GM18870 (cell line): ENCODE measurements around the gene DUSP14.
"Not testable (repeated sequence)": the region's sequence is repeated elsewhere in the genome, so short reads cannot be mapped to it uniquely, and the experiment has no call there.

Experiments used
- ATAC-seq: cut with Tn5 transposase; IDR thresholded peaks from one replicate; pipeline ENCODE4 v1.9.1; 2021; ENCODE audit warnings: moderate library complexity; ENCODE audit not compliant: unreplicated experiment

The DUSP14 gene, protein sequence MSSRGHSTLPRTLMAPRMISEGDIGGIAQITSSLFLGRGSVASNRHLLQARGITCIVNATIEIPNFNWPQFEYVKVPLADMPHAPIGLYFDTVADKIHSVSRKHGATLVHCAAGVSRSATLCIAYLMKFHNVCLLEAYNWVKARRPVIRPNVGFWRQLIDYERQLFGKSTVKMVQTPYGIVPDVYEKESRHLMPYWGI

DNA sequence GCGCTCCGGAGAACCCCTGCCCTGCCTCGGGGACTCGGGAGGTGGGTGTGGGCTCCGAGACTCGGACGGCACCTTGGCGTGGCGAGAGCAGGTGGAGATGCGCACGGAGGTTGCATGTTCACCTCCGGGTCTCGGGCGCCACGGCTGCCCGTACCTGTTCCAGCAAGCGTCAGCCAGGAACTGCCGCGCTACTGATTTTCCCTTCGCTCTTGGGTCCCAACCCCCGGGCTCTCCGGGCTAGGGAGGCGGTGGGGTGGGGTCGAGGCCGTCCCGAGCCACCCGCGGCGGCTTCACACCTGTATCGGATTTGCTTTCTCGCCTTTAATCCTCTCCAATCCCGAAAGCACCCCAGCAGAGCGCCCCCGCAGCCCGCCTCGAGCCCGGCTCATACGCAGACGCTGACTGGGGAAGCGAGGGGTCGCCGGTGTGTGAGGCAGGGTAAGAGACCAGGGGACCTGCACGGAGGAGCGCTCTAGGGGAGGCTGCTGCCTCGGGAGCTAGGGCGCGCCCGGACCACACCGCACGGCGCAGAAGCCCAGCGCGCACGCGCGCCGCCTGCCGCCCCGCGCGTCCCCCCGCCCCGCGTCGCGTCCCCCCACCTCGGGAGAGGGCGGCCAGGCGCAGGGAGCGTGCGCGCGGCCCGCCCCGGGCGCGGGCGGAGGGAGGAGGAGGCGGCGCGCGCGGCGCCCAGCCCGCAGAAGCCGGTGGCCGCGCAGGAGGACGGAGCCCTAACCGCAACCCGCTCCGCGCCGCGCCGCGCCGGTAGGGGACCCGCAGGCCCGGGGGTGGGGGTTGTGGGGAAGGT, at the start of gene DUSP14:
DUSP14 (plus strand) TSS at position 695 of the 805 bp plus-strand sequence. CDS start 22,382 bp downstream, outside the sequence.
- ATAC-seq: peak; percentile 39

DNA sequence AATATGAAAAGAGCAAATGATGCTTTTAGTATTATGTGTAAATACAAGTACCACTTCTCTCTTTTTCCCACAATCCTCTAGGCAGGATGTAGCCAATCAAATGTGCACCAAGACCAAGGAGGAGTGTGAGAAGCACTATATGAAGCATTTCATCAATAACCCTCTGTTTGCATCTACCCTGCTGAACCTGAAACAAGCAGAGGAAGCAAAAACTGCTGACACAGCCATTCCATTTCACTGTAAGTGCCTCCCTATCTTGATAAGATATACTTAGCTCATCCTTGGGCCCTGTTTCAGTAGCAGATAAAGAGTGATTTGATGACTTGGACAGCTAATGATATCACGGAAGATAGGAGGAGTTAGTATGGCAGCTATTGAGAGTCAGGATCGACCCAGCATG, 49.3 kb upstream of the DUSP14 start:
- ATAC-seq: no peak

DNA sequence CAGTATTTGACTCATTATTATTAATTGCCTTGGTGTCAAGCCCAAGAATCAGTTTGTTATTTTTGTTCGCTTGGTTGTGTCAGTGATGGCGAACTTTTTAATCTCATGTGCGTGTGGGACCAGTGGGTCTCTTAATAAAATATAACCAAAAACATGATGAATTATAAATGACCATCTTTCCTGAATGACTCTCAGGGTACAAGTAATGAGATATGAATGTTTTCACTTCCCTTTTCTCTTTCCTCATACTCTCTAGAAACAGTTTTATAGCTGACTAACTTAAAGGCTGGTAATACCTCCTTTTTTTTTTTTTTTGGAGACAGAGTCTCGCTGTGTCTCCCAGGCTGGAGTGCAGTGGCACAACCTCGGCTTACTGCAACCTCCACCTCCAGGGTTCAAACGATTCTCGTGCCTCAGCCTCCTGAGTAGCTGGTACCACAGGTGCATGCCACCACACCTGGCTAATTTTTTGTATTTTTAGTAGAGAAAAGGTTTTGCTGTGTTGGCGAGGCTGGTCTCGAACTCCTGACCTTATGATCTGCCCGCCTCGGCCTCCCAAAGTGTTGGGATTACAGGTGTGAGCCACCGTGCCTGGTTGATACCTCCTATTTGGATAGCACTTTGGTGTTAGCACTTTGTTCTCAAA, 48.2 kb upstream of the DUSP14 start:
- not testable (repeated sequence) for ATAC-seq

DNA sequence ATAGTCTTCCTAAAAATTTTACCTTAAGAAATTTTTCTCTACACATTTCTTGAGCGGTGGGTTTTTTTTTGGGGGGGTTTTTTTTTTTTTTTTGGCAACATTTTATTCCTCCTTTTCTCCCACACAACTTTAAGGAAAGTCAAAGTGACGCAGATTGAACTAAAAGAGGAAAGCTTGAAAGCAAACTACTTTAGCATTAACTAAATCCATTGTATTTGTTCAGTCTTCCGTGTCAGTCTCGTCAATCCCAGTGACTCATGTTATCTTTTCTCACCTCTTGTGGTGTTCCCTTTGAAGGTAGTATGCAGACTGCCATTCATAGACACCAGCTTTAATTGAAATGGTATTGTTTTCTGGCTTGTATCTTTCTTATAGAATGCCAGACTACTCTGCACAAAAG, 43.7 kb upstream of the DUSP14 start:
- no peak for ATAC-seq

DNA sequence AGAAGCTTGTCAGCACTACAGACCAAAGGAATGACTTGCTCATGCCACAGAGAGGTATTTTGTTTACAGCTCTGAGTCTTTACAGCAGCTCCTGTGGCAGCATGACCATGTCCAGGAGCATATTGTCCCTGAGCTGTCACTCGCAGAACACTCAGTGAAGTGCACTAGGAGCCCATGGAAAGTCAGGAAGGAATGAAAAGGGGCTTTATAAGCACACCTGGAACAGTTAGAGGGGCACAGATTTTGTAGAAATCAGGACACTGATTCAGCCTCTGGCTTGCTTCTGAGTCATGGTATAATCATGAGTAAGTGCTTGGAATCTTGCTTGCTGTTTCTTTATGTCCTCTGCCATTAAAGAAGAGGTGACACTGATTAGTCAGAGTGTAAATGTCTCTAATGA, 42.0 kb upstream of the DUSP14 start:
- ATAC-seq: no peak

DNA sequence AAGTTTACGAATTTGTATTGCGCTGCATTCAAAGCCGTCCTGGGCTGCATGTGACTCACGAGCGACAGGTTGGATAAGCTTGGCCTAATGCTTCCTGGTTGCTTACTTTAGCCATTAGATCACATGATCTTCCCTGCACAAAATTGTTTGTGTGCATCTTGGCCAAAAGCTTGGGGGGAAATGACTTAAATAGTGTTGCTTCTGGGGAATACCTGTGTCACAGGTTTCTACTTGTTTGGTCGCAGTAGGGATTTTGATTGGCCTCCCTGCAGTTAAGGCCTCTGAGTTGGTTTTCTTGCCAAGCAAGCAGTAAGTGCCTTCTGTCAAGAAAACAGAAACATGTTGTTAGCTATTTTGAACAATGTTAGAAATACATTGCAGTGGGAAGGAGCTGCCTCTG, 39.6 kb upstream of the DUSP14 start:
- no peak for ATAC-seq

DNA sequence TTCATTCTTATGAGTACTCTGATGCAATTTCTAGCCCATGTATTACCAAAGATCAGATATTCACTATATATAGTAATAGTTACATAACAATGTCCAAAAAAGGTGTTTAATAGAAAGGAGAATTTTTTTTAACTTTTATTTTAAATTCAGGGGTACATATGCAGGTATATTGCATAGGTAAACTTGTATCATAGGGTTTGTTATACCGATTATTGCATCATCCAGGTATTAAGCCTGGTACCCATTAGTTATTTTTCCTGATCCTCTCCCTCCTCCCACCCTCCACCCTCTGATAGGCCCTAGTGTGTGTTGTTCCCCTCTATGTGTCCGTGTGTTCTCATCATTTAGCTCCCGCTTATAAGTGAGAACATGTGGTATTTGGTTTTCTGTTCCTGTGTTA, 31.9 kb upstream of the DUSP14 start:
- not testable (repeated sequence) for ATAC-seq

DNA sequence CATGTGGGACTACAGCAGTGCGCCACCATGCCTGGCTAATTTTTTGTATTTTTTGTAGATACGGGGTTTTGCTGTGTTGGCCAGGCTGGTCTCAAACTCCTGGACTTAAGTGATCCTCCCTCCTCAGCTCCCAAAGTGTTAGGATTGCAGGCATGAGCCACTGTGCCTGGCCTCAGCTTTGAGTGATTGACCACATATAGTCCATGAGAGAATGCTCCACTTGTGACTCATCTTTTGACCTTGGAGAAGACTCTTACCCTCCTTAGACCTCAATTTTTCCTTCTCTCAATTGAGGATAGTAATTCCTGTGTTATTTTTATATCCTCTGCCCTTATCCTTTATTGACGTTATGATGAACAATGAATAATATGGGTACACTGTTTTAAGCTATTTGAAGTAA, 30.9 kb upstream of the DUSP14 start:
- ATAC-seq: no peak

DNA sequence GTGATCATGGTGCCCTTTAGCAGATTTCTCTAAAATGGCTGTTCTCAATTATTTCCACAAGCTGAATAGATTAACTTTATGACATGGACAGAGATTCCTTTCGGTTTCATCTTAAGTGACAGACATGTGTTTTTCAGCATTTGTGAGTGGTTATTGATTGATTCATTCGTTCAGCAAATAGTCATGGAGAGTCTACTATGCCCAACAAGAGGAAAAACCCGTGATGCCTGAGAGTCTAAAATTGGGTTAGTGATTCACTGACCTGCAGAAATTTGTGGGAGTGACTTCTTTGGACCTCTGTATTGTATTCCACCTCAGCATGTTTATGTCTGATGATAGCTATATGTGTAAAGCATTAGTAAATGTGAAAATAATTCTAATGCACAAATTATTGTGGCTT, 28.0 kb upstream of the DUSP14 start:
- no peak for ATAC-seq

DNA sequence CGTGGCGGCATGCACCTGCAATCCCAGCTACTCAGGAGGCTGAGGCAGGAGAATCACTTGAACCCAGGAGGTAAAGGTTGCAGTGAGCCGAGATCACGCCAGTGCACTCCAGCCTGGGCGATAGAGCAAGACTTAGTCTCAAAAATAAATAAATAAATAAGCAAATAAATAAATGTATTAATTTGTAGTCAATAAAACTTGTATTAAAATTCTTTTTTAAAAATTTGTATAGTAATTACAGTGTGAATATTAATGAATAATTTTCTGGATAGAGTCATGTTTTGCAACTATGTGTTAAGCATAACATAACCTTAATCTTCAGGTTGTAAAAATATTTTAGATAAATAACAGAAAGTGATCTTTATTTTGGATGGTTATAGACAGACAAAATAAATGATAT, 27.2 kb upstream of the DUSP14 start:
- no peak for ATAC-seq

DNA sequence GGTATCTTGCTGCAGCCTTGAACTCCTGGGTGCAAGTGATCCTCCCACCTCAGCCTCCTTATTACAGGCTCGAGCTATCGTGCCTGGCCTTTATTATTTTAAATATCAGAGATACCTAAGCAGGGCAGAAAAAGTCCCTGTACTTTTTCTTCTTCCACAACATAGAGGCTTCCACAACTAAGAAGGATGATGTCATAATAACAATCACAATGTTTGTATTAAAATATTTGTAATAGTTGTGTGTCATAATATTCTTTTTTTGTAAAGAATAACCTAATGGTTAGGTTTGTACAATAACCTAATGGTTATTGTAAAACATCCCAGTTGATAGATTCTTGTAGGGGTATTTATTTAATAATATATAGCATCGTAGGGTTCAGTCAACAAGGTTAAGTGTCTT, 26.7 kb upstream of the DUSP14 start:
- ATAC-seq: no peak

DNA sequence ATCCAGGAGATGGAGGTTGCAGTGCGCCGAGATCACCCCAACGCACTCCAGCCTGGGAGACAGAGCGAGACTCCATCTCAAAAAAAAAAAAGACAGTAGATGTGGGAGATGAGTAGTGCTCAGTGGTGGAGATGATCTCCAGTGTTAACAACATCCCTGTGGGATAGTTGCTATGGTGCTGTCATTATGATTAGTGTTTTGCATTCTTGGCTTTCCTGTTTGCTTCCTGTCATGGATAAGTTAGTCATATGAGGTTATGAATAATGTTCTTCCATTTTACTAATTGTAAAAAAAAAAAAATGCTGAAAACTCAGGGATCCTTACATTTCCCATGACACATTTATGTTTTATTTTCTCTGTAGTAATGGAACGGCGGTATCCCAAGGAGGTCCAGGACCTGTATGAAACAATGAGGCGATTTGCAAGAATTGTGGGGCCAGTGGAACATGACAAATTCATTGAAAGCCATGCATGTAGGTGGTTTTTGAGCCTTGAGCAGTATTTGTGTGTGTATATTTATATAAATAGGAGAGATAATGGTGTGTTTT, 24.5 kb upstream of the DUSP14 start:
- no peak for ATAC-seq

DNA sequence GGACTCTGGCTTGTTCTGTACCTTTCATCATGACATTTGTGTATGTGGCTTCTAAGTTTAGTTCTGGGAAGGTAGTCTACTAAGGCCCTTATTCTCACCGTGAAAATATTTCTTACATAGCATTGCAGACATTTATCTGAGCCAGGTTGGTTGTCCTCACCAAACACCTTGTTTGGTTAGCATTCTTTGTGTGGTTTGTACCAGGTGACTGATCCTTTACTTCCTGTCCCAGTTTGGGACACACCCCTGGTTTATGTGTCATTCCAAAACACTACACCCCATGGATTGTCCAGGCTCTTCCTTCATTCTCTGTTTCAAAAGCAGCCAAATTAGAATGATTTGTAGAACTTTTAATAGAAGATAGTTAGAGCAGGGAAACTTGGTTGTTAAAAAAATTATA, 23.2 kb upstream of the DUSP14 start:
- no peak for ATAC-seq

DNA sequence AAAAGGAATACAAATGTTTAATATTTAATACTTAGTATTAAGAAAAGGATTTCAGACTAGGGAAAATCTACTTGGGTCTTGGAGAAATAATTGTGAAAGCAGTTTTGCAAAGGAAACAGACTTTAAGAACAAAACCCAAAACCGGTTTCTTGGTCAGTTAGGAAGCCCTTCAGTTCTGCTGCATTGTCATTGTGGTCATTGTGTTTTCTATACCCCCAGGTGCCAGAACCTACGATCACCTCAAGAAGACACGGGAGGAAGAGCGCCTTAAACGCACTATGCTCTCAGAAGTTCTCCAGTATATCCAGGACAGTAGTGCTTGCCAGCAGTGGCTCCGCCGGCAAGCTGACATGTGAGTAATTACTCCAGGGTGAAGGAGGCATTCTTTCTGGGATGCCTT, 19.5 kb upstream of the DUSP14 start:
- ATAC-seq: no peak

DNA sequence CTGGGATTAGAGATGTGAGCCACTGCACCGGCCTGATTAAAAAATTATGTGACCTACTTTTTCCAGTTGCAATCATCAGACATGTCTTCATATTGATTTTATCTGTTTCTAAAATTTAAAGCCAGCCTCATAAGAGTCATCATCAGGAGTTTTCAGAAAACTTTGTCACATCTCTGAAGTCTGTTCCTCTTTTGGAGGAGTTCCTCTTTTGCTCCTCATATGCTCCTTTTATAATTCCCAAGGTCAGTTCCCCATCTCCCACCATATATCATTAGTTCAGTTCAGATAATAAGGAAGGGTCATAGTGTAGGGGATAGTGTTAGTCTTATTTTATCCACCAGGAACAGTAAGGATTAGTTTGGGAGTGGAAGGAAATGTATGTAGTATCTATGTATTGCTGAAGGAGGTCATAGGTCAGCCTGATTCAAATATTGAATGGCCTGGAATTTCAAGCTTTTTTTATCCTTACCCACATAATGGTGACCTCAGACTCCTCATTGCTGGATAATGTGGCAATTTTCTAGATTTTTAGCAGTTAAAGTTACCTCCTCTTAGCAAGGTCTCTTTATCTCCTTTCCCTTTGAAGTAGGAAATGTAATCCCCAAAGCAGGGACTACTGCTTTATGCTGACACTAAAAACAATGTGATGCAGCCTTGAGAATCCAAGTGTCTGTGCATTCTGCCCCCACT, 13.8 kb upstream of the DUSP14 start:
- ATAC-seq: no peak

DNA sequence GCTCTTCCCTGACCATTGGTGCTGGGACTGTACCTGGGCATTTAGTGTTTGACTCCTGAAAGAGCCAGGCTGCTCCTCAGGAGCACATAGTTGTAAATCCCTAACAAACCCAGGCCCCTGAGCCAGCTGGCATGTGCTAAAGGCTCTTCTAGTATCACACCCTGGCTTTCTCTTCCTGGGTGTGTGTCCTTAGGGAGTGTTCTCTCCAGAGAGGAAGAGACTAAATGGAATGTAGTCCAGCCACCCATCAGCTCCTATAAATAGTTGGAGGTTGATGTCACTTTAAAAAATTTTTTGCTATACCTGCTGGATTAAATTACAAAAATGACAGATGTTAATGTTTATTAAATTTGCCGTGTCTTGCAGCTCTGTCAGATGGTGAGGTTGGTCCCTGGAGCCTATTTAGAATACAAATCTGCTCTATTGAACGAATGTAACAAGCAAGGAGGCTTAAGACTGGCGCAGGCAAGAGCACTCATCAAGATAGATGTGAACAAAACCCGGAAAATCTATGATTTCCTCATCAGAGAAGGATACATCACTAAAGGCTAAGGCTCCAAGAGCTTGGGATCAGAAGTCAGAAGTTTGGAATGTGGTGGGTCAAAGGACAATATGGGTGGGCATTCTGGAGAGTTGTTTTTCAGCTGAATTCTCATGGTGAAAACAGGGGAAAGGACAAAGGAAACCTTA, 13.1 kb upstream of the DUSP14 start:
- no peak for ATAC-seq

DNA sequence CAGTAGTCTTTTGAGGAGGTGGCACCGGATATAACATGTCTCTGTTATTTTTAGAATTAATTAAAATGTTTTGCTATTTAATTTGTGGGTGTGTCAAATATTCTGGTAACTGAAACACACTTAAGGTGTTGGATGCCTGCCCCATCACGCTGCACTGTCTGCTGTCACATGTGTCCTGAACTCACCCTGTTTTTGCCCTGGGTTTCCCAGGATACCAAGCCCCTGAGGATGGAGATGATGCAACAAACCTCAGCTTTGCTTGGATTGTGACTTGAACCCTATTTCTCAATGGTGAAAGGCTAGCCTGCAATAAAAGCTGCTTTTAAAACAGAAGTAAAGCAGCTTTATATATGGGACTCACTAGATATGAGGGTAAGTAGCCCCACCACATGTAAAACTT, 11.5 kb upstream of the DUSP14 start:
- no peak for ATAC-seq

DNA sequence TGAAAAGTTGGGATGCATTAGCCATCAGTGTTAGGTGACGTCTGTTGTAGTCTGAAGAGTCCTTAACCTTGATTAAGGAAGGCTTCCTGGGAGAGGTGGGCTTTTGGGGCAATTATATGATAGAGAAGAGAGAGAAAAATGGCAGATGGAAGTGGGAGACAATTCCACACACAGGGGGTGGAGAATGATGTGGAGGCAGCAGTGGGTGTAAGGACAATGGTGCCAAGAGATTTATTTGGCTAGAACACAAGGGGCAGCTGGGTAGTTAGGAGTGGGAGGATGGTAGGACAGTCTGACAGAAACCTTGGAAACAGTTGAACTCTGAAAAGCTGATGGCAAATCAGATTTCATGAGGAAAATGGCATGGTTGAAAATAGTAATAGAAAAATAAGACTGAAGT, 10.7 kb upstream of the DUSP14 start:
- no peak for ATAC-seq

DNA sequence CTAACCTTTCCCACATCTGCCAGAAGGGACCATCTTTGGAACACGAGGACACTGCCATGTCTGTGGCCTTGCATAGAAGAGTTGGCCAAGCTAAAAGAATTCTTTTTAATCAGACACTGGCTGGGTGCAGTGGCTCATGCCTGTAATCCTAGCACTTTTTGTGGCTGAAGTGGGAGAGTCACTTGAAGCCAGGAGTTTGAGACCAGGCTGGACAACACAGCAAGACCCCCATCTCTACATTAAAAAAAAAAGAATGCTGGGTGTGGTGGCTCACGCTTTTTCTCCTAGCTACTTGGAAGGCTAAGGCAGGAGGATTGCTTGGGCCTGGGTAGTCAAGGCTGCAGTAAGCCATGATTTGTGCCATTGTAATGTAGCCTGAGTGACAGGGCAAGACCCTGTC, 9.3 kb upstream of the DUSP14 start:
- no peak for ATAC-seq

DNA sequence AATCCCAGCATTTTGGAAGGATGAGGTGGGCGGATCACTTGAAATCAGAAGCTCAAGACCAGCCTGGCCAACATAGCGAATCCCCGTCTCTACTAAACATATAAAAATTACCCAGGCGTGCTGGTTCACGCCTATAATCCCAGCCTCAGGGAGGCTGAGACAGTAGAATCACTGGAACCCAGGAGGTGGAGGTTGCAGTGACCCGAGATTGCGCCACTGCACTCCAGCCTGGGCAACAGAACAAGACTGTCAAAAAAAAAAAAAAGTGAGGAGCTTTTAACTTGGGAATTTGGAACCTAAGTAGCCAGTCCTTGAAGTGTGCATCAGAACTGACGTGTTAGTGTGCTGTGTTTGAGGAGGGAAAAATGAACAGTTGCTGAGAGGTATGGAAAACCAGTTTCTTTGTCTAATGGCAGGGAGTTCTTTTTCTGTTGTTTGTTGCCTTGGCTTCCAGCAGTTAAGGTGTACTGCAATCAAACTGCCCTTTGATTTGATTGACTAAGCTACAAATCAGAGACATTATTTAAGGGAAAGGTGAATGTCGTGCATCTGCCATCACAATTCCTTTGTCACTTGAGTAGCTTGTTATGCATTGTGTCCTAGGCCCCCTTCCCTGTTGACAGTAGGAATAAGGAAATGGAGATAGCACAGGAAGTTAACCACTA, 8.6 kb upstream of the DUSP14 start:
- no peak for ATAC-seq
